Tibial nerve (tissue), 4 donors: ENCODE results near the gene EID3. TPM values are rescaled to one million over a fixed set of nuclear protein-coding genes. Genes with fewer than 3 reads are reported as not detected.
"Not testable (repeated sequence)": the region's sequence is repeated elsewhere in the genome, so short reads cannot be mapped to it uniquely, and the experiment has no call there.

Experiments used
- DNase-seq, 2 donors: peaks; one replicate each; pipeline ENCODE4 v3.0.0-alpha.2; 2019; ENCODE audit warnings: low spot score in 2 of 2
- H3K27ac ChIP-seq, 4 donors: fragments of 200-600 bp; sonication (generic) in 3 of 4; one replicate each; pipeline ENCODE4 v1.5.1; 2017 to 2019; ENCODE audit warnings: mild to moderate bottlenecking in 1 of 4
- H3K27me3 ChIP-seq, 2 donors: fragments of 200-600 bp; sonication (generic) in 1 of 2; one replicate each; pipeline versions ENCODE4 v1.5.1 to v1.6.0; 2017 to 2019
- H3K36me3 ChIP-seq, 3 donors: fragments of 200-600 bp; sonication (generic); one replicate each; pipeline ENCODE4 v1.5.1; 2018 to 2019
- H3K4me1 ChIP-seq, 4 donors: fragments of 200-600 bp; sonication (generic) in 3 of 4; one replicate each; pipeline ENCODE4 v1.5.1; 2017 to 2019
- H3K4me3 ChIP-seq, 4 donors: fragments of 200-600 bp; sonication (generic) in 3 of 4; one replicate each; pipeline ENCODE4 v1.5.1; 2017 to 2019; ENCODE audit warnings: mild to moderate bottlenecking in 1 of 4, moderate library complexity in 1 of 4
- H3K9me3 ChIP-seq, 4 donors: fragments of 200-600 bp; sonication (generic) in 3 of 4; one replicate each; pipeline ENCODE4 v1.5.1; 2017 to 2019
- EP300 ChIP-seq, 2 donors: sonication (generic); formaldehyde crosslinking; IDR thresholded peaks; one replicate each; pipeline ENCODE4 v1.6.1; 2017; ENCODE audit warnings: antibody characterized with exemption in 2 of 2, mild to moderate bottlenecking in 1 of 2
- POLR2A ChIP-seq, 2 donors: fragments of 450-650 bp; IDR thresholded peaks; one replicate each; pipeline ENCODE4 v1.6.1; 2017; ENCODE audit warnings: antibody characterized with exemption in 2 of 2, mild to moderate bottlenecking in 2 of 2, moderate library complexity in 2 of 2
- WGBS, 2 donors: methylation state at CpG; one replicate each; pipeline ENCODE4 v1.1.5; 2018; 5-methylcytosine and 5-hydroxymethylcytosine counted together
- total RNA-seq, 4 donors: library from RNA; depleted of rRNA; stranded (reverse); fragments of >200 nt; gene quantifications; one replicate each; pipeline ENCODE4 v1.1.0, GENCODE V29; 2016
- TF ChIP-seq, protein P1 (sequence below), 5 experiments: fragments of 200-600 bp in 3 of 5; fragments of 450-650 bp in 2 of 5; sonication (generic) in 3 of 5; IDR thresholded peaks; one replicate each; pipeline ENCODE4 v1.5.1; 2016 to 2019; ENCODE audit warnings: antibody characterized with exemption in 5 of 5, mild to moderate bottlenecking in 3 of 5, moderate library complexity in 2 of 5

Gene EID3
- total RNA-seq, 4 donors from 2014 or later: 9.6 to 13.2 (median 10.0) TPM

DNA sequence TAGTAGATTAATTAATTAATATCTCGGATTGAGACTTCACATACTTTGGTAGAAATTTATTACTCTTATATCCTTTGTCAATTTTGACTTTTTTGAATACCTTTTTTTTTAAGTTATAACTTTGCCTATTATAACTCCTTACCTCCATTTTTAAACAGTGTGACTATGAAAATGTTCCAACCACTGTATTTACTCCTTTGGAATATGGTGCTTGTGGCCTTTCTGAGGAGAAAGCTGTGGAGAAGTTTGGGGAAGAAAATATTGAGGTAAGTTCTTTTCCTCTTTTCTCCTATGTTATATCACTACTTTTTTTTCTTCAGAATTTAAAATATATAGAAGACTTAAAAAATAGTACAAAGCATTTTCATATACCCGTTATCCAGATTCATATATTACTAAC lies 27.8 kb downstream of the EID3 start:
- Histone ChIP-seq H3K4me3 (no peak overlapping the region), H3K9me3 (no peaks in the 10 kb centered on the region), H3K36me3 (peaks cover 0 to 83% (median 16%) of the 10 kb centered on the region in 3 donors), H3K27me3 (no peaks in the 10 kb centered on the region), H3K4me1 (no peaks in the 10 kb centered on the region), H3K27ac (no peak overlapping the region)
- WGBS, 2 donors: 93 to 99% methylated on average over 2 of the region's 2 CpGs
- no peak for TF ChIP-seq POLR2A (IDR thresholded peaks at IDR 0.05)
- no peak for TF ChIP-seq EP300 (IDR thresholded peaks at IDR 0.05)
- TF ChIP-seq, protein P1, sequence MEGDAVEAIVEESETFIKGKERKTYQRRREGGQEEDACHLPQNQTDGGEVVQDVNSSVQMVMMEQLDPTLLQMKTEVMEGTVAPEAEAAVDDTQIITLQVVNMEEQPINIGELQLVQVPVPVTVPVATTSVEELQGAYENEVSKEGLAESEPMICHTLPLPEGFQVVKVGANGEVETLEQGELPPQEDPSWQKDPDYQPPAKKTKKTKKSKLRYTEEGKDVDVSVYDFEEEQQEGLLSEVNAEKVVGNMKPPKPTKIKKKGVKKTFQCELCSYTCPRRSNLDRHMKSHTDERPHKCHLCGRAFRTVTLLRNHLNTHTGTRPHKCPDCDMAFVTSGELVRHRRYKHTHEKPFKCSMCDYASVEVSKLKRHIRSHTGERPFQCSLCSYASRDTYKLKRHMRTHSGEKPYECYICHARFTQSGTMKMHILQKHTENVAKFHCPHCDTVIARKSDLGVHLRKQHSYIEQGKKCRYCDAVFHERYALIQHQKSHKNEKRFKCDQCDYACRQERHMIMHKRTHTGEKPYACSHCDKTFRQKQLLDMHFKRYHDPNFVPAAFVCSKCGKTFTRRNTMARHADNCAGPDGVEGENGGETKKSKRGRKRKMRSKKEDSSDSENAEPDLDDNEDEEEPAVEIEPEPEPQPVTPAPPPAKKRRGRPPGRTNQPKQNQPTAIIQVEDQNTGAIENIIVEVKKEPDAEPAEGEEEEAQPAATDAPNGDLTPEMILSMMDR (IDR thresholded peaks at IDR 0.05): no peak
- no peak for DNase-seq

DNA sequence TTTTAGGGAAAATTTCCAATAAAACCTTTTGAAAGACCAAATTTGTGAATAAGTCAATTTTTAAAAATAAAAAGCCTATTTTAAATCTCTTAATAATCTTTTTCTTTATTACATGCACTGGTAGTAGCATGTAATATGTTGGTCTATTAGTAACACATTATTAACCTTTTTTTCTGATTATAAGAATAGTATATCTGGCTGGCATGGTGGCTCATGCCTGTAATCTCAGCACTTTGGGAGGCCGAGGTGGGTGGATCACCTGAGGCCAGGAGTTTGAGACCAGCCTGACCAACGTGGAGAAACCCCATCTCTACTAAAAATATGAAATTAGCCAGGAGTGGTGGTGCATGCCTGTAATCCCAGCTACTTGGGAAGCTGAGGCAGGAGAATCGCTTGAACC lies 28.7 kb downstream of the EID3 start:
- H3K9me3 ChIP-seq, H3K4me3 ChIP-seq, H3K4me1 ChIP-seq, H3K27ac ChIP-seq, DNase-seq, H3K27me3 ChIP-seq: not testable (repeated sequence)
- H3K36me3 ChIP-seq: peaks cover 0 to 83% (median 17%) of the 10 kb centered on the region in 3 donors
- 93 to 96% methylated on average over 3 of the region's 3 CpGs for WGBS, 2 donors

- 56 to 66% methylated on average over 1 of the region's 1 CpG for WGBS, 2 donors
- H3K9me3 ChIP-seq: no peaks in the 10 kb centered on the region
- DNase-seq: no peak
- no peak for TF ChIP-seq EP300 (IDR thresholded peaks at IDR 0.05)
- TF ChIP-seq POLR2A (IDR thresholded peaks at IDR 0.05): no peak
- TF ChIP-seq, protein P1 (IDR thresholded peaks at IDR 0.05): no peak
- H3K27me3 ChIP-seq: no peaks in the 10 kb centered on the region
- no peak overlapping the region for H3K4me3 ChIP-seq
- peaks cover 0 to 80% (median 15%) of the 10 kb centered on the region in 3 donors for H3K36me3 ChIP-seq
- H3K4me1 ChIP-seq: no peaks in the 10 kb centered on the region
- H3K27ac ChIP-seq: no peak overlapping the region
These were observed 30.2 kb downstream of the EID3 start for GRCh38 chr12:104333692-104334255.

- Histone ChIP-seq H3K27ac (no peak overlapping the region), H3K4me1 (peaks cover 0 to 3% (median 1%) of the 10 kb centered on the region in 4 donors), H3K4me3 (no peak overlapping the region), H3K9me3 (no peaks in the 10 kb centered on the region), H3K36me3 (peaks cover 0 to 80% (median 16%) of the 10 kb centered on the region in 3 donors), H3K27me3 (no peaks in the 10 kb centered on the region)
- WGBS, 2 donors: 89 to 92% methylated on average over 8 of the region's 8 CpGs
- no peak for DNase-seq
- TF ChIP-seq POLR2A (IDR thresholded peaks at IDR 0.05) (no peak), EP300 (IDR thresholded peaks at IDR 0.05) (no peak)
- TF ChIP-seq, protein P1 (IDR thresholded peaks at IDR 0.05): no peak
These were observed 31.0 kb downstream of the EID3 start for GRCh38 chr12:104334581-104334980.

DNA sequence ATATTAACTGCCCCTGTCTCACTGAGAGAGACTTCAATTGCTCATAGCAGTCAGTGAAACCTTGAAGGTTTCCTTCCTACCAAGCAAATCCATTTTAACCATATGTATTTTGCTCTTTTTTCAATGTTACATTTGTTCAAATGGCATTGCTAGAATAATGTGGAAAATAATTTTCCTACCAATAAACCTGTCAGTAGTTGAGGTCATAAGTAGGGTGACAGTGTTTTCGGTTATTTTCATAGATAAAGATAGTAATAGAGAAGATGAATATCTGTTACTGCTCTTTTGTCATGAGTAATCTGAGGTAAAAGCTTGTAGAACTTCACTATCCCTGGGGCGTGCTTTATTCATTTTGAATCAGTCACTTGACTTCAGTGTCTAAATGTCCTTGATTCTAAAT lies 32.6 kb downstream of the EID3 start:
- 93 to 94% methylated on average over 2 of the region's 2 CpGs for WGBS, 2 donors
- DNase-seq: no peak
- TF ChIP-seq POLR2A (IDR thresholded peaks at IDR 0.05): no peak
- TF ChIP-seq EP300 (IDR thresholded peaks at IDR 0.05): no peak
- TF ChIP-seq, protein P1 (IDR thresholded peaks at IDR 0.05): no peak
- H3K9me3 ChIP-seq: no peaks in the 10 kb centered on the region
- peaks cover 0 to 79% (median 23%) of the 10 kb centered on the region in 3 donors for H3K36me3 ChIP-seq
- no peaks in the 10 kb centered on the region for H3K27me3 ChIP-seq
- no peak overlapping the region for H3K27ac ChIP-seq
- no peak overlapping the region for H3K4me3 ChIP-seq
- peaks cover 0 to 18% (median 5%) of the 10 kb centered on the region in 4 donors for H3K4me1 ChIP-seq
